ENCODE data around the gene FAAP100.

FAAP100 gene

DNA sequence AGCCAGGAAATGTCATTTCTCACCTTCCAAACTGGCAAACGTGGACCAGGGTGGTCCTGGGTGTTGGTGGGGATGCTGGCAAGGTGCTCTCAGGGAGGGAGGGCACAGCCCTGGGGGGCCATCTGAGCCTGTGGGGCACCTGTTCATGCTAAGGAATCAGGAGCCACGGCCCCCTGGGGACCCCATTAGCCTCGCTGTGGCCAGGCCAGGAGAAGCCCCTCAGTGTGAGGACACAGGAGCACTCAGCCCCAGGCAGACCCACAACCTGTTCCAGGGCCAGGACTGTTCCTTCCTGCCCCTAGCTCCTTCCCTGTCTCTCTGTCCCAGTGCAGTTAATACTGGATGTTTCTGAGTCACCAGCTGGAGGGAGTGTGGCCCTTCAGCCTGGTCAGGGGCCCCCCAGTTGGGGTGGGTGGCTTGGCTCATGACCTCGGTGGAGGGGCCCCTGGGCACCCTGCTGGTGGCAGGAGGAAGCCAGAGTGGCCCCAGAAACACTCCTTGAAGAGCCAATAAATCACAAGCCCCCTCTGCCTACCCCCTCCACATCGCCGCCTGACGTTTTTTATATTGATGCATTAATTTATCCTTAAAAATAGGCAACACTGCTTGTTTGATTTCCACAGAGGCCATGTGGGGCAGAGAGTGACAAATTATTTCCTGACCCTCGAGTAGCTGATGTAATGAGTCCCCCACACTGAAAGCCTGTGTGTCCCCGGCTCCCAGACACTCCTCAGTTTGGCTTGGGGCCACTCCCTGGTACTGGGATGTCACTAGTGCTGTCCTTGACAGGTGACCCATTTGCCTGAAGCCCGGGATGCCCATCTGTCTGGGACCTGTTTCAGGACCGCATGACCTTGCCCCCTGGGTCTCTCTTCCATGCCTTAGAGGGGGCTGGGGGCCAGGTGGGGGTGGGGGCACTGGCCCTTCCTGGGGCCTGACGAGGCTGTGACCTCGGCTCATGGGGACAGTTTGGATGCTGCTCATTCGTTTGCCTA is 61.9 kb downstream of the FAAP100 start:
- TF ChIP-seq, protein P1, sequence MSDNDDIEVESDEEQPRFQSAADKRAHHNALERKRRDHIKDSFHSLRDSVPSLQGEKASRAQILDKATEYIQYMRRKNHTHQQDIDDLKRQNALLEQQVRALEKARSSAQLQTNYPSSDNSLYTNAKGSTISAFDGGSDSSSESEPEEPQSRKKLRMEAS (IDR thresholded peaks at IDR 0.05; ENCODE audit: low read depth, low read length) = no peak
- TF ChIP-seq POLR2A (IDR thresholded peaks at IDR 0.05; ENCODE audit: extremely low read depth, insufficient read length) (no peak), MYC (IDR thresholded peaks at IDR 0.05; ENCODE audit: low read depth, low read length) (no peak)
- TF ChIP-seq, protein P2, sequence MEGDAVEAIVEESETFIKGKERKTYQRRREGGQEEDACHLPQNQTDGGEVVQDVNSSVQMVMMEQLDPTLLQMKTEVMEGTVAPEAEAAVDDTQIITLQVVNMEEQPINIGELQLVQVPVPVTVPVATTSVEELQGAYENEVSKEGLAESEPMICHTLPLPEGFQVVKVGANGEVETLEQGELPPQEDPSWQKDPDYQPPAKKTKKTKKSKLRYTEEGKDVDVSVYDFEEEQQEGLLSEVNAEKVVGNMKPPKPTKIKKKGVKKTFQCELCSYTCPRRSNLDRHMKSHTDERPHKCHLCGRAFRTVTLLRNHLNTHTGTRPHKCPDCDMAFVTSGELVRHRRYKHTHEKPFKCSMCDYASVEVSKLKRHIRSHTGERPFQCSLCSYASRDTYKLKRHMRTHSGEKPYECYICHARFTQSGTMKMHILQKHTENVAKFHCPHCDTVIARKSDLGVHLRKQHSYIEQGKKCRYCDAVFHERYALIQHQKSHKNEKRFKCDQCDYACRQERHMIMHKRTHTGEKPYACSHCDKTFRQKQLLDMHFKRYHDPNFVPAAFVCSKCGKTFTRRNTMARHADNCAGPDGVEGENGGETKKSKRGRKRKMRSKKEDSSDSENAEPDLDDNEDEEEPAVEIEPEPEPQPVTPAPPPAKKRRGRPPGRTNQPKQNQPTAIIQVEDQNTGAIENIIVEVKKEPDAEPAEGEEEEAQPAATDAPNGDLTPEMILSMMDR (IDR thresholded peaks at IDR 0.05; ENCODE audit: low read depth, low read length) = no peak
- DNase-seq (ENCODE audit: low read depth) = no peak
- no peak overlapping the region for H3K4me3 ChIP-seq (ENCODE audit: low read depth, low read length)

Data from NB4 (cell line).